ENCODE results near the gene FBXW4. TPM values are rescaled to one million over a fixed set of nuclear protein-coding genes. Genes with fewer than 3 reads are reported as not detected.

Gene FBXW4
- total and polyA plus RNA-seq, 10 of the 15 experiments (the other 5 are each of a cell fraction or from before 2014, with no cell fraction given) = 5.7 to 42.0 (median 27.5) TPM

DNA sequence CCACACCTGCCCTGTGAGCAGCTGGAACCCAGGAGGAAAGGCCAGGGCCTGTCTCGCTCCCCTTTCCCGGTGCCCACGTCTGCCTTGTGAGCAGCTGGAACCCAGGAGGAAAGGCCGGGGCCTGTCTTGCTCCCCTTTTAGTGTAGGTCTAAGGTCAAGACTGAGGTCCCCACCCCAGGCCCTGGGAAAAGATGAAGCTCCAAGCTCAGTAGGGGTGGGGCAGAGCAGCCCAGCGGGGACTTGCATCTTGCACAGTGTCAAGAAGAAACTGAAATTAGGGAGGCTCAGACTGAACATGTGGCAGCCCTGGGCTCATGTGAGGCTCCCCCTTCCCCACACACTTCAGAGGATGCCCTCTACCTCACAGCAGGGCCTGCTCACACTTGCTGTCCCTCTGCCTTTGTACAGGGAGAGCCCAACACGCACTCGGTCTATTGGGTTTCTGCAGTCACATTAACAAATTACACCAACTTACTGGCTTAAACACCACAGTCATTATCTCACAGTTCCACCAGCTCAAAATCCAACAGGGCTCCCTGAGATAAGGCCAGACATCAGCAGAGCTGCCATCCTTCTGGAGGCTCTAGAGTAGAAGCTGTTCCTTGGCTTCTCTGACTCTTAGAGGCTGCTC is 119.3 kb downstream of the FBXW4 start:
- 98% methylated on average over 7 of the region's 7 CpGs for WGBS (ENCODE audit: insufficient coverage, insufficient replicate concordance, low lambda C conversion rate, missing lambda C conversion rate)
- SMC1A ChIA-PET (ENCODE audit: uncharacterized antibody, unreplicated experiment) = no interaction called here
- intact Hi-C loops (cut with micrococcal nuclease; ENCODE audit: unreplicated experiment) = no loop called here

DNA sequence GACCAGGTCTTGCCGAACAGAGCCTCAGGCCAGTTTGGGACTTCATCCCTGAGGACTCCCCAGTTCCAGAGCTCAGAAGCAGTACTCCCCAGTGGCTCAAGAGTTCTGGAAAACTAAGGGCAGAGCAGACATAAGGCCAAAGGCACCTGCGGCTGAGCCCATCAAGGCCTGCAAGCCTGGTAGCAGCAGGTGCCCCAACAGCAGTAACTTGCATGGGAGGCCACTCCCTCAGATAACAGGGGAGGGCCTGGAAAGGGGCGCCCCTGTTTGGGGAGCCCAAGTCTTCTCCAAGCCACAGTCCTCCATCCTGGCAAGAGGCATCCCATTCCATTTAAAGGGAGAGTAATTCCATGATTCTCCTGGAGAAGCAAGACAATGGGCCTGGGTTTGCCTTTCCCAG is 119.9 kb downstream of the FBXW4 start:
- Histone ChIP-seq H3K9ac (ENCODE audit: control insufficient read depth, insufficient read depth, low read length) (no peak overlapping the region), H3K4me3 (no peak overlapping the region), H3K27ac (ENCODE audit: control insufficient read depth, insufficient read depth) (no peak overlapping the region), H2AFZ (ENCODE audit: control insufficient read depth, low read depth, low read length) (no peak overlapping the region), H4K20me1 (ENCODE audit: control insufficient read depth, insufficient read depth) (no peaks in the 10 kb centered on the region), H3K27me3 (replicated peaks in 1 of 2; ENCODE audit: control insufficient read depth in 2 of 2, insufficient read depth in 2 of 2, low read length in 1 of 2) (no peaks in the 10 kb centered on the region), H3K4me1 (ENCODE audit: control insufficient read depth, insufficient read depth, low read length) (no peaks in the 10 kb centered on the region), H3K79me2 (ENCODE audit: control insufficient read depth, insufficient read depth, low read length) (no peaks in the 10 kb centered on the region), H3K9me3 (replicated peaks; ENCODE audit: control insufficient read depth, insufficient read depth, low read length) (no peaks in the 10 kb centered on the region), H3K36me3 (ENCODE audit: control insufficient read depth in 2 of 2, insufficient read depth in 2 of 2, low read length in 1 of 2) (no peaks in the 10 kb centered on the region), H3K4me2 (ENCODE audit: control insufficient read depth, insufficient read depth) (no peak overlapping the region)
- CTCF ChIA-PET = no interaction called here
- DNase-seq (ENCODE audit: low read depth, low spot score) (no peak), FAIRE-seq (no peak), ATAC-seq (no peak)
- POLR2A ChIA-PET = no interaction called here
- 88% methylated on average over 3 of the region's 3 CpGs for WGBS (ENCODE audit: insufficient coverage, insufficient replicate concordance, low lambda C conversion rate, missing lambda C conversion rate)
- no TSS peak for BruUV-seq (replicated peaks)
- RAD21 ChIA-PET (ENCODE audit: unreplicated experiment) = no interaction called here
- SMC1A ChIA-PET (ENCODE audit: uncharacterized antibody, unreplicated experiment) = no interaction called here
- in situ Hi-C loops (cut with MboI) = no loop called here
- intact Hi-C loops (cut with micrococcal nuclease; ENCODE audit: unreplicated experiment) = no loop called here
- no peak for TF ChIP-seq SIX5 (IDR thresholded peaks at IDR 0.05; ENCODE audit: low read depth, low read length, severe bottlenecking)
- TF ChIP-seq, protein P1, sequence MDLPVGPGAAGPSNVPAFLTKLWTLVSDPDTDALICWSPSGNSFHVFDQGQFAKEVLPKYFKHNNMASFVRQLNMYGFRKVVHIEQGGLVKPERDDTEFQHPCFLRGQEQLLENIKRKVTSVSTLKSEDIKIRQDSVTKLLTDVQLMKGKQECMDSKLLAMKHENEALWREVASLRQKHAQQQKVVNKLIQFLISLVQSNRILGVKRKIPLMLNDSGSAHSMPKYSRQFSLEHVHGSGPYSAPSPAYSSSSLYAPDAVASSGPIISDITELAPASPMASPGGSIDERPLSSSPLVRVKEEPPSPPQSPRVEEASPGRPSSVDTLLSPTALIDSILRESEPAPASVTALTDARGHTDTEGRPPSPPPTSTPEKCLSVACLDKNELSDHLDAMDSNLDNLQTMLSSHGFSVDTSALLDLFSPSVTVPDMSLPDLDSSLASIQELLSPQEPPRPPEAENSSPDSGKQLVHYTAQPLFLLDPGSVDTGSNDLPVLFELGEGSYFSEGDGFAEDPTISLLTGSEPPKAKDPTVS (IDR thresholded peaks at IDR 0.05; ENCODE audit: low read depth, low read length) = no peak
- no peak for TF ChIP-seq ESRRA (IDR thresholded peaks at IDR 0.05; ENCODE audit: low read length)
- TF ChIP-seq, protein P2, sequence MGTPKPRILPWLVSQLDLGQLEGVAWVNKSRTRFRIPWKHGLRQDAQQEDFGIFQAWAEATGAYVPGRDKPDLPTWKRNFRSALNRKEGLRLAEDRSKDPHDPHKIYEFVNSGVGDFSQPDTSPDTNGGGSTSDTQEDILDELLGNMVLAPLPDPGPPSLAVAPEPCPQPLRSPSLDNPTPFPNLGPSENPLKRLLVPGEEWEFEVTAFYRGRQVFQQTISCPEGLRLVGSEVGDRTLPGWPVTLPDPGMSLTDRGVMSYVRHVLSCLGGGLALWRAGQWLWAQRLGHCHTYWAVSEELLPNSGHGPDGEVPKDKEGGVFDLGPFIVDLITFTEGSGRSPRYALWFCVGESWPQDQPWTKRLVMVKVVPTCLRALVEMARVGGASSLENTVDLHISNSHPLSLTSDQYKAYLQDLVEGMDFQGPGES (IDR thresholded peaks at IDR 0.05) = no peak
- TF ChIP-seq NRF1 (conservative IDR thresholded peaks at IDR 0.05; ENCODE audit: low read depth, low read length) = no peak
- no peak for TF ChIP-seq NFIC (IDR thresholded peaks at IDR 0.05; ENCODE audit: low read depth, low read length)
- no peak for TF ChIP-seq ASH2L (IDR thresholded peaks at IDR 0.05; ENCODE audit: borderline replicate concordance, low read depth)
- no peak for TF ChIP-seq CREB1 (IDR thresholded peaks at IDR 0.05; ENCODE audit: low read depth)
- no peak for TF ChIP-seq TCF7 (IDR thresholded peaks at IDR 0.05; ENCODE audit: borderline replicate concordance)
- no peak for TF ChIP-seq ZNF217 (IDR thresholded peaks at IDR 0.05)

More for the DNA sequence above, 119.3 kb downstream of the FBXW4 start:
- Histone ChIP-seq H3K9me3 (replicated peaks; ENCODE audit: control insufficient read depth, insufficient read depth, low read length) (no peaks in the 10 kb centered on the region), H3K9ac (ENCODE audit: control insufficient read depth, insufficient read depth, low read length) (no peak overlapping the region), H3K4me3 (no peak overlapping the region), H3K27ac (ENCODE audit: control insufficient read depth, insufficient read depth) (no peak overlapping the region), H3K4me2 (ENCODE audit: control insufficient read depth, insufficient read depth) (no peak overlapping the region), H3K79me2 (ENCODE audit: control insufficient read depth, insufficient read depth, low read length) (no peaks in the 10 kb centered on the region), H3K27me3 (replicated peaks in 1 of 2; ENCODE audit: control insufficient read depth in 2 of 2, insufficient read depth in 2 of 2, low read length in 1 of 2) (no peaks in the 10 kb centered on the region), H3K36me3 (ENCODE audit: control insufficient read depth in 2 of 2, insufficient read depth in 2 of 2, low read length in 1 of 2) (0 out of 4 replicates have a peak, but pooled peaks cover 0 to 2% of the 10 kb centered on the region in 2 experiments), H4K20me1 (ENCODE audit: control insufficient read depth, insufficient read depth) (no peaks in the 10 kb centered on the region), H3K4me1 (ENCODE audit: control insufficient read depth, insufficient read depth, low read length) (no peaks in the 10 kb centered on the region), H2AFZ (ENCODE audit: control insufficient read depth, low read depth, low read length) (no peak overlapping the region)
- no peak for FAIRE-seq
- ChIA-PET RAD21 (ENCODE audit: unreplicated experiment) (interaction anchor here (0.7 kb wide), 1 partner anchor 29 kb away, joined by 5 read pairs; no protein-coding TSS in a partner anchor), POLR2A (interaction anchor here (0.7 to 1.0 kb wide), 3 partner anchors 10 to 89 kb away, joined by 3 to 6 read pairs (median 4); partner anchors contain the start of genes DPCD and POLL), CTCF (no interaction called here)
- no peak for ATAC-seq
- in situ Hi-C loops (cut with MboI) = no loop called here
- BruUV-seq (replicated peaks) = no TSS peak
- no peak for DNase-seq (ENCODE audit: low read depth, low spot score)
- TF ChIP-seq, protein P3, sequence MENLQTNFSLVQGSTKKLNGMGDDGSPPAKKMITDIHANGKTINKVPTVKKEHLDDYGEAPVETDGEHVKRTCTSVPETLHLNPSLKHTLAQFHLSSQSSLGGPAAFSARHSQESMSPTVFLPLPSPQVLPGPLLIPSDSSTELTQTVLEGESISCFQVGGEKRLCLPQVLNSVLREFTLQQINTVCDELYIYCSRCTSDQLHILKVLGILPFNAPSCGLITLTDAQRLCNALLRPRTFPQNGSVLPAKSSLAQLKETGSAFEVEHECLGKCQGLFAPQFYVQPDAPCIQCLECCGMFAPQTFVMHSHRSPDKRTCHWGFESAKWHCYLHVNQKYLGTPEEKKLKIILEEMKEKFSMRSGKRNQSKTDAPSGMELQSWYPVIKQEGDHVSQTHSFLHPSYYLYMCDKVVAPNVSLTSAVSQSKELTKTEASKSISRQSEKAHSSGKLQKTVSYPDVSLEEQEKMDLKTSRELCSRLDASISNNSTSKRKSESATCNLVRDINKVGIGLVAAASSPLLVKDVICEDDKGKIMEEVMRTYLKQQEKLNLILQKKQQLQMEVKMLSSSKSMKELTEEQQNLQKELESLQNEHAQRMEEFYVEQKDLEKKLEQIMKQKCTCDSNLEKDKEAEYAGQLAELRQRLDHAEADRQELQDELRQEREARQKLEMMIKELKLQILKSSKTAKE (IDR thresholded peaks at IDR 0.05; ENCODE audit: low read depth, poor library complexity, severe bottlenecking) = no peak
- peak; percentile 1; the same call in 1 of the 2 replicates for TF ChIP-seq POLR2A (IDR thresholded peaks at IDR 0.05; ENCODE audit: low read depth, low read length)

Measured in GM12878 (cell line).